ENCODE measurements around the gene S1PR2.
A peak's percentile ranks its signal among the peaks of the same experiment; 100 is the strongest.
"Not testable (repeated sequence)": the region's sequence is repeated elsewhere in the genome, so short reads cannot be mapped to it uniquely, and the experiment has no call there.

The S1PR2 gene

DNA sequence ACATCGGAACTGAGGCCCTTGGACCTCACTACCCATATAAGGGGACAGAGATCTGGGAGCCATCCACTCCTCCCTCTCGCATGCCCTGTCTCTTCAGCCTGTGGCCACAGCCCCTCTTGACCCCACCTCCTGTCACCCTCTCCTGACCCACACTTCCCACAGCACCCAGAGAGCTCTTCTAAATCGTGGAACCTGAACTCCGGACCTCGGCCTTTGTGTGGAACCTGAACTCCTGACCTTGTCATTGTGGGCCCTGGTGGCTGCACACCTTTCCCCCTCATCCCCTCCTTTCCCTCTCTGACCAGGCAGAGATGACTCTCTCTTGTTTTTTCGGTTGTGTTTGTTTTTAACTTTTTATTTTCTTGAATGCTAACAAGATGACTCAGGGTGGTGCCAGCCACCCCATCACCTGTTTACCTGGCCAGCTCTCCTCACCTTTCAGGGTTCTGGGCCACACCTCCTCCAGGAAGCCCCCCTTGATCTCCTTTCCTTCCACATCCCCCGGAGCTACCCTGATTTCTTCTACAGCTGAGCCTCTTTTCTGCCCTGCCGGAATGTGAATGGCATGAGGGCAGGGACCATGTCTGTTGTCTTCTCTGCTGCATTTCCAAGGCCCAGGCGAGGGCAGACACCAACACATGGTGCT lies 26.0 kb upstream of the S1PR2 start:
- no peak for DNase-seq
- in situ Hi-C loops (cut with MboI; ENCODE audit: low pct_unique_long_range_greater_than_20kb, low sequenced_read_pairs) = no loop called here

DNA sequence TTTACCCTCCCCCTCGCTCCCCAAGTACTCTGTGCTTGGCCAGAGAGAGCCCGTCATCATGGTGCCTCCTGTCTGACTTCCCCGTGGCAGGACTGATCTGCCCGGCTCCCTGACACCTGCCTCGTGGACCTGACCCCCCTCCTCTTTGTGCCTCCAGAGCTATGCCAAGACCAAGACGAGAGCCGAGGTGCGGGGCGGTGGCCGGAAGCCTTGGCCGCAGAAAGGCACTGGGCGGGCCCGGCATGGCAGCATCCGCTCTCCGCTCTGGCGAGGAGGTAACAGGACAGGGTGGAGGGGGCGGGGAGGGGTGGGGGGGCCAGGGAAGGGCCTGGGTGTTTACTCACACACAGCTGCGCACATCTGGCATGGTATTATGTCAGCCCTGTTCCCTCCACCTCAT lies 25.4 kb upstream of the S1PR2 start:
- no peak for DNase-seq
- in situ Hi-C loops (cut with MboI; ENCODE audit: low pct_unique_long_range_greater_than_20kb, low sequenced_read_pairs) = no loop called here

DNA sequence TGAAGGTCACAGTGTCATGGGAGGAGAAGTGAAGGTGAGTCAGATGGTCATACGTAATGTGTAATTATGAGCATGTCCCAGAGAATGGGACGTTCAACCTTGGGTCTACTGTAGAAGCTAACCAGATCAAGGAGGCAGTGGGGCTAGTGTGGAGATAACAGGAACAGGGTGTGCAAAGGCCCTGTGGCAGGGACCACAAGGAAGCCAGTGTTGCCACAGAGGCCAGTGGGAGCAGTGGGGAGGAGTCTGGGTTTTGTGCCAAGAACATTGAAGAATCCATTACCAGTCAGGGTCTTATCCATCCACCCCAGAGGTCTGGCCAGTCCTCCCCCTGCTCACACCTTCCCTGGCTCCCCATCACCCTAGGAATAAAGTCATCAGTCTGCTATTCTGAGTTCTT lies 24.2 kb upstream of the S1PR2 start:
- in situ Hi-C loops (cut with MboI; ENCODE audit: low pct_unique_long_range_greater_than_20kb, low sequenced_read_pairs) = no loop called here
- no peak for DNase-seq

DNA sequence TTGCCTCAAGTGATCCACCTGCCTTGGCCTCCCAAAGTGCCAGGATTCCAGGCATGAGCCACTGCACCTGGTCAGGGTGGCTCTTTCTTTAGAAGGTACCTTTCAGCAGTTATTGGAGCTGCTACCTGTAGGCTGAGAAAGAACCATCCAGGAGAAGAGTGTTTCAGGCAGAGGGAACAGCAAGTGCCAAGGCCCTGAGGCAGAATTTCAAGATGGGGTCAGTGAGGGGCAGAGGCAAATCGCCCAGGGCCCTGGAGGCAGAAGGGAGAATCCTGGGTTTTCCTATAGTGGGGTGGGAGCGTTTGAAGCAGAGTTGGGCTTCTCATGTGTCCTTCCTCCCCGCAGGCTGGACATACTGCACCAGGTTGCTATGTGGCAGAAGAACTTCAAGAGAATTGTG lies 23.1 kb upstream of the S1PR2 start:
- in situ Hi-C loops (cut with MboI; ENCODE audit: low pct_unique_long_range_greater_than_20kb, low sequenced_read_pairs) = no loop called here

DNA sequence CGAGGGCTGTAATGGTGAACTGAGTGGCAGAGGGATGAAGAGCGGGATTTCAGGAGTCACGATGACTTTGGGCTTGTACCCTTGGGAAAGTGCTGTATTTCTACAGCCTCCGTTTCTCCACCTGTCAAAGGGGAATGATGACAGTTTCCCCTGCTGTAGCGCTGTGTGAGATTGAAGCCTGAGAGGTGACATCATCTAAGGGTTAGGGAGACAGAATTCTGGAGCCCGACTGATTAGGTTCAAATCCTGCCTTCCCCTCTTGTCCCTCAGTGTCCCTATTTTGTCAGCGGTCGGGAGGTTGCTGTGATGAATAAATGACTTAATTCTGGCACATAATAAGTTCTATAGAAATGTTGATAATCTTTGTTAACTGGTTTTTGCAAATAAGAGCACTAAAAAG lies 21.6 kb upstream of the S1PR2 start:
- DNase-seq = no peak
- in situ Hi-C loops (cut with MboI; ENCODE audit: low pct_unique_long_range_greater_than_20kb, low sequenced_read_pairs) = no loop called here

More for the DNA sequence above, 23.1 kb upstream of the S1PR2 start:
- DNase-seq = no peak

DNA sequence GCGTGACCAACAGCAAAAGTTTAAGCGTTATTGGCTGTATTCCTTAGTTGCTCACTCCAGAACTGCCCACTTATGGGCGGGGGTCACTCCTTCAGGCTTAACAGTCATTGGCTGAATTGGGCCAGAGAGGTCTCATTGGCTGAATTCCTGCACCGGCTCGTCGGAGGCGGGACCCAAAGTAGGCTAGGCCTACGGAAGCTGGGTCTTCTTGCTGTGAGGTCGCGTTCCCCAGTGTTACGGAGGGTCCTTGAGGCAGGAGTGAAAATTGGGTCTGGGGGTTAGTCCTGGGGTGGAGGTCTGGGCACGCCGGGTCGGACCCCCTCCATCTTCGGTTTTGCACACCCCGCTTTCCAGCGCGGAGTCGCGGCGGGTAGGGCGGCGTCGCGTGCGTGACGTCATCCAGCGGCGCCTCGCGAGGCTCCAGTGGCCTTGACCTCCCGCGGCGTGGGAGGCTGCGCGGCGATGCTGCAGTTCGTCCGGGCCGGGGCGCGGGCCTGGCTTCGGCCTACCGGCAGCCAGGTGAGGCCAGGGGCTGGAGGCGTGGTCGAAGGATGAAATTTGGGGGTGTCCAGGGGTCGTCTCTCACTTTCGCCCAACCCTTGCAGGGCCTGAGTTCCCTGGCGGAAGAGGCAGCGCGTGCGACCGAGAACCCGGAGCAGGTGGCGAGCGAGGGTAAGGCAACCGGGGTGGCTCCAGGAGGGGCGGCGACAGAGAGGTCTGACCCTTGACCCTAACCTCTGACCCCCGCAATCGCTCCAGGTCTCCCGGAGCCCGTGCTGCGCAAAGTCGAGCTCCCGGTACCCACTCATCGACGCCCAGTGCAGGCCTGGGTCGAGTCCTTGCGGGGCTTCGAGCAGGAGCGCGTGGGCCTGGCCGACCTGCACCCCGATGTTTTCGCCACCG lies 20.9 kb upstream of the S1PR2 start, which contains the start of gene MRPL4:
Gene MRPL4, plus strand, starts transcription at position 423 of the 903 bp plus-strand sequence. Its CDS starts 40 bp downstream, at position 463.
- in situ Hi-C loops (cut with MboI; ENCODE audit: low pct_unique_long_range_greater_than_20kb, low sequenced_read_pairs) = no loop called here
- DNase-seq = peak; percentile 97

DNA sequence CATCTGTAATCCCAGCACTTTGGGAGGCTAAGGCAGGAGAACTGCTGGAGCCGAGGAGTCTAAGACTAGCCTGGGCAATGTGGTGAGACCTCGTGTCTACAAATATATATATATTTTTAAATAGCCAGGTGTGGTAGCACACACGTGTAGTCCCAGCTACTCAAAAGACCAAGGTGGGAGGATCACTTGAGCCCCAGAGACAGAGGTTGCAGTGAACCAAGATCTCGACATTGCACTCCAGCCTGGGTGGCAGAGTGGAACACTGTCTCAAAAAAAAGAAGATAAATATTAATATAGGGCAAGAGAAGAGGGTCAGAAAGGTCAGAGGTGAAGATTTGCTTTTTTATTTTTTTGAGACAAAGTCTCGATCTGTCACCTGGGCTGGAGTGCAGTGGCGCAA lies 15.4 kb upstream of the S1PR2 start:
- no peak for DNase-seq
- in situ Hi-C loops (cut with MboI; ENCODE audit: low pct_unique_long_range_greater_than_20kb, low sequenced_read_pairs) = no loop called here

DNA sequence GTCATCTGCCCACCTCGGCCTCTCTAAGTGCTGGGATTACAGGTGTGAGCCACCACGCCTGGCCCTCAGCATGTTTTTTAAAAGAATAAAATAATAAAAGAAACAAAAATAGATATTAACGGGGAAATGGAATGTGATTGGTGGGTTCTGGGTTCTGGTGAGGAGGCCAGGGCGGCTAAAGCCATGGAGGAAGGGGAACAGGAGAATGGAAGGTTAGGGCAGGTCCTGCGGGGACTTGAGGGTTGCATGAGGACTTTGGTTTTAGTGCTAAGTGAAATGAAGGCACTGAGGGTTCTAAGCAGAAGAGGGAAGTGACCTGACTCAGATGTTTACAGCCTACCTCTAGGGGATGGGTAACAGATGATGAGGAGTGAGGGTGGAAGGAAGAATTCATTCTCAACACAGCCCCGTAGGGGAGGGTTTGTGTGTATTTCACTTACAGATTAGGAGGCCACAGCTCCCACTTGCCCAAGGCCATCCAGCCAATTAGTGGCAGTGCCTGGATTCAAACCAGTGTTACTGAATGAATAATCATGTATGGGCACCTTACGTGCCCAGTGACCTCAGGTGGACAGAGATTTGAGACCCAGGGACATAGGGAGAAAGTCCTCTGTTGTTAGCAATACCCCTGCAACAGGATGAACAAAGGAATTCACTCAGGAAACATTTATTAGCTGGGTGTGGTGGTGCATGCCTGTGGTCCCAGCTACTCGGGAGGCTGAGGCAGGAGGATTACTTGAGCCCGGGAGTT lies 14.2 kb upstream of the S1PR2 start:
- peak; percentile 27 for DNase-seq
- in situ Hi-C loops (cut with MboI; ENCODE audit: low pct_unique_long_range_greater_than_20kb, low sequenced_read_pairs) = no loop called here

DNA sequence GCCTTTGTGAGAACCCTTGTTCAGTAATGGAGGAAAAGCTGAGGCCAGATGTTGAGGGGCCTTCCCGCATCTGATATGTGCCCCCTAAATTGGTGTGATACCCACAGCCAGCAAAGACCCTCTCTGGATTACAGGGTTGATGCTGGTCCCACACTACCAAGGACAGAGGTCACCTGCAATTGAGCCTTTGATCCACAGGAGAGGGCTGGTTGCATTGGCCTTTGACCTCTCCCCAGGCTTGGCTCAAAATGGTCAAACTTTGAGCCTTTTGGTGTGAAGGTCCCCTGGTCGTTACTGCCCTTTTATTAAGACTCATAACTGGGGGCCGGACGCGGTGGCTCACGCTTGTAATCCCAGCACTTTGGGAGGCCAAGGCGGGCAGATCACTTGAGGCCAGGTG lies 12.5 kb upstream of the S1PR2 start:
- in situ Hi-C loops (cut with MboI; ENCODE audit: low pct_unique_long_range_greater_than_20kb, low sequenced_read_pairs) = no loop called here
- DNase-seq = no peak

DNA sequence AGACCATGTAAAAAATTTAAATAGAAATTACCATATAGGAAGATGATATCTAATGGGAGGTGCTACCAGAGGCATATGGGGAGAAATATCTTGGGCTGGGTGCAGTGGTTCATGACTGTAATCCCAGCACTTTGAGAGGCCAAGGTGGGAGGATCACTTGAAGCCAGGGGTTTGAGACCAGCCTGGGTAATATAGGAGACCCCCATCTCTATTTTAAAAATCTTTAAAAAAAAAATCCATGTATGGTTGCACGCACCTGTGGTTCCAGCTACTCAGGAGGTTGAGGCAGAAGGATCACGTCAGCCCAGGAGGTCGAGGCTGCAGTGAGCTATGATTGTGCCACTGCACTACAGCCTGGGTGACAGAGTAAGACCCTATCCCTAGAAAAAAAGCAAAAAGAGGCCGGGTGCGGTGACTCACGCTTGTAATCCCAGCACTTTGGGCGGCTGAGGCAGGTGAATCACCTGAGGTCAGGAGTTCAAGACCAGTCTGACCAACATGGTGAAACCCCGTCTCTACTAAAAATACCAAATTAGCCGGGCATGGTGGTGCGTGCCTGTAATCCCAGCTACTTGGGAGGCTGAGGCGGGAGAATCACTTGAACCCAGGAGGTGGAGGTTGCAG lies 10.8 kb upstream of the S1PR2 start:
- DNase-seq; in situ Hi-C loops (cut with MboI; ENCODE audit: low pct_unique_long_range_greater_than_20kb, low sequenced_read_pairs): not testable (repeated sequence)

DNA sequence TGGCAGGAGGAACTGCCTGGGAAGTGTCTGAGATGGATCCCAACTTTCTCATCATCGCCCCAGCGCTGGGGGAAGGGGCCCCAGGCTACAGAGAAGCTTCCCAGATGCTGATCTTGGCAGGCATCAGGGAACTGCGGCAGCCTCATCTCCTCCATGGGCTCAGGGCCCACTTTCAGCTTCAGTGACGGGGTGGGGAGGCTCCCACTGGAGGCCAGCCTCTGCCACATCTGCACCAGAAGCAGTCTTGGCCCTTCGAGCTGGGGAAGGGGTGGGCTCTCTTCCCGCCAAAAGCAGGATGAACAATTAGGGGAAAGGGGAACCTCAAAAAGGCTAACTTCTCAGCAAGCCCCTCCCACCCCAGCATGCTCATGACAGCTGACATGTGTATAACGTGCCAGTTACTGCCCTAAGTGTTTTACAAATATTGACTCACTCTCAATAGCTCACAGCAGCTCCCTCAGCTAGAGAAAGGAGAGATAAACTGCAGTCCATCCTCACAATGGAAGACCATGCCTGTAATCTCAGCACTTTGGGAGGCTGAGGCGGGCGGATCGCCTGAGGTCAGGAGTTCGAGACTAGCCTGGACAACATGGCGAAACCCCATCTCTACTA lies 7.1 kb upstream of the S1PR2 start:
- in situ Hi-C loops (cut with MboI; ENCODE audit: low pct_unique_long_range_greater_than_20kb, low sequenced_read_pairs) = no loop called here
- peak; percentile 35 for DNase-seq

DNA sequence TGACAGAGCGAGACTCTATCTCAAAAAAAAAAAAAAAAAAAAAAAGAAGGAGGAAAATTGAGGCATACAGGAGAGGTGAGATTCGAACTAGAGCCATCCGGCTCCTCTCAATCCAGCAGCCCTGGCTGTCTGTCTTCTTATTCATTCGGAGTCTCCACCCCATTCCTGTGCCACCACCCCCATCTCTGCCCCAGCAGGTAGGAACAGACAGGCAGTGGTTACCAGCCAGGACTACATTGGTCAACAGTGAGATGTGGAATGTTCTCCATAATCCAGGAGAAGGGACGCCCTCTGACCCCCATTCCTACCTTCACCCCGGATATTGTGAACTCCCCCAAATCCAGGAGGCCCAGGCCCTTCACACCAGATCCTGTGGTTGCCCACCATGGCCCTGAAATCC lies 6.6 kb upstream of the S1PR2 start:
- no peak for DNase-seq
- in situ Hi-C loops (cut with MboI; ENCODE audit: low pct_unique_long_range_greater_than_20kb, low sequenced_read_pairs) = no loop called here

DNA sequence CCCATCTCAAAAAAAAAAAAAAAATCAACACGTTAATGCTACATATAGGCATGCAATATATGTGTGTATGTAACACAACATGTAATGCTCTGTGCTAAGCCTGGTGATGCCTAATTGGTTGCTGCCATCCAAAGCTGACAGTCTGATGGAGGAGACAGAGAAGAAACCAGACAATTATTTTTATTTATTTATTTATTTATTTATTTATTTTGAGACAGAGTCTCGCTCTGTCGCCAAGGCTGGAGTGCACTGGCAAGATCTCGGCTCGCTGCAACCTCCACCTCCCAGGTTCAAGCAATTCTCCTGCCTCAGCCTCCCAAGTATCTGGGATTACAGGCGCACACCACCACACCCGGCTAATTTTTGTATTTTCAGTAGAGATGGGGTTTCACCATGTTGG lies 4.3 kb upstream of the S1PR2 start:
- DNase-seq; in situ Hi-C loops (cut with MboI; ENCODE audit: low pct_unique_long_range_greater_than_20kb, low sequenced_read_pairs): not testable (repeated sequence)

DNA sequence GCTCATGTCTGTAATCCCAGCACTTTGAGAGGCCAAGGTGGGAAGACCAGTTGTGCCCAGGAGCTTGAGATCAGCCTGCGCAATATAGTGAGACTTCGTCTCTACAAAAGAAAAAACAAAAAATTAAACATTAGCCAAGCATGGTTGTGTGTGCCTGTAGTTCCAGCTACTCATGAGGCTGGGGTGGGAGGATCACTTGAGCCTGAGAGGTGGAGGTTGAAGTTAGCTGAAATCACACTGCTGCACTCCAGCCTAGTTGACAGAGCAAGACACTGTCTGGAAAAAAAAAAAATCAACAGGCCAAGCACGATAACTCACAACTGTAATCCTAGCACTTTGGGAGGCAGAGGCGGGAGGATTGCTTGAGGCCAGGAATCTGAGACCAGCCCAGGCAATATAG lies 3.9 kb upstream of the S1PR2 start:
- DNase-seq = no peak
- in situ Hi-C loops (cut with MboI; ENCODE audit: low pct_unique_long_range_greater_than_20kb, low sequenced_read_pairs) = no loop called here

DNA sequence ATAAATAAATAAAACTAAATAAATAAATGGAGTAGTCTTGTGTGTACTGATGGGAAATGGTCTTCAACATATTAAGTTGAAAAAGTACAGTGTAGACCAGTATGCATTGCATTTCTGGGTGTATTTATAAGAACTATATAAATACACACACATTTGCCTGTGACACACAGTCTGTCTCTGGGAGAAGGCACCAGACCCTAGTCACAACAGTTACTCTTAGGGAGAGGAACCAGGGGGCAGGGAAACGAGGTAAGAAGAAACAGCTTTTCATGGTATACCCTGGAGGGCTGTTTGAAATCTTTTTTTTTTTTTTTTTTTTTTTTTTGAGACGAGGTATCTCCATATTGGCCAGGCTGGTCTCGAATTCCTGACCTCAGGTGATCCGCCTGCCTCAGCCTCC lies 2.8 kb upstream of the S1PR2 start:
- in situ Hi-C loops (cut with MboI; ENCODE audit: low pct_unique_long_range_greater_than_20kb, low sequenced_read_pairs) = no loop called here
- no peak for DNase-seq

DNA sequence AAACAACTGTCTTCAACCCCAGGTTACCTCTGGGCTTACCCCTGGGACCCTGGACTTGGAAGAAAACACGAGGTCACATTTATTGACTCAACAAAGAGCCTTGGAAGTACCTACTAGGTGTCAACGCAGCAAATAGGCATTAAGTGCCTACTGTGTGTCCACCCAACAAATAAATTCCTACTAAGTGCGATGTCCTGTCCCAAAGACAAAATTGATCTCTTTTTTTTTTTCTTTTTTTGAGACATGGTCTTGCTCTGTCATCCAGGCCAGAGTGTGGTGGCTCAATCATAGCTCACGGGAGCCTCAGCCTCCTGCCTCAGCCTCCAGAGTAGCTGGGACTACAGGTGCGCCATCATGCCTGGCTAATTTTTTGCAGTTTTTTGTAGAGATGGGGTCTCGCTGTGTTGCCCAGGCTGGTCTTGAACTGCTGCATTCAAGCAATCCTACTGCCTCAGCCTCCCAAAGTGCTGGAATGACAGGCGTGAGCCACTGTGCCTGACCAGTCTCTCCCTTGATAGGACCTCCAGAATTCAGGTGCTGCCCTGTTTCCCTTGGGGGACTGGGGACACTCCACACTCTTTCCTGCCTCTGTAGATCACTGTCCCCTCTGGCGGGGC lies 589 bp upstream of the S1PR2 start:
- in situ Hi-C loops (cut with MboI; ENCODE audit: low pct_unique_long_range_greater_than_20kb, low sequenced_read_pairs) = no loop called here

DNA sequence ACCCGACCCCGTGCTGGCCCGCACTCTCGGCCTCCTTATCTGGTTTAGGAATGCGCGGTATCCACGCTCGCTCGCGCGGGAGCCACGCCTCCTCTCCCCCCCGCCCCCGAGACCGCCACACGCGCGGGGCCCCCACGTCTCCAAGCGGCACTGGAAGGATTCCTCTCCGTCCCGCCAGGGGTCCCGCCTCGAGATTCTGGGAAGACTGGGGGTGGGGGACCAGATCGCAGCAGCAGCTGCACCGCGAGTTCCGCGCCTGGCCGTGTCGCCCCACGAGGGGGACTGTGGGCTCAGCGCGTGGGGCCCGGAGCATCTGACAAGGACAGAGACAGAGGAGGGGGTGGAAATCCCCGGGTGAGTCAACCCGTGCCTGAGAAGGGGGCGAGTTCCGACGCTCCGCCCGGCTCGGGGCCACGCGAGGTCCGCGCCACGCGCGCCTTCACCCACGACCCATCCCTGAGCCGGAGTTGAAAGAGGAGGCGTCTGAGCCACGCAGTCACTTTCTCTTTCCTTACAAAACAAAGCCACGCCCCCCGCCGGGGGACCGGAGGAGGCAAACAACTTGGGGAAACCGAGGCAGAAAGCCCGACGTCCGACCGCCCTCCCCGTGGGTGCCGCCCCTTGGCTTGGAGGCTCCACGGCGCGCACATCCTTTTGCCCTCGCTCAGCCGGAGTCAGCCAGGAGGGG lies 814 bp downstream of the S1PR2 start:
- in situ Hi-C loops (cut with MboI; ENCODE audit: low pct_unique_long_range_greater_than_20kb, low sequenced_read_pairs) = no loop called here
- no peak for DNase-seq

More for the DNA sequence above, 589 bp upstream of the S1PR2 start:
- DNase-seq = no peak

DNA sequence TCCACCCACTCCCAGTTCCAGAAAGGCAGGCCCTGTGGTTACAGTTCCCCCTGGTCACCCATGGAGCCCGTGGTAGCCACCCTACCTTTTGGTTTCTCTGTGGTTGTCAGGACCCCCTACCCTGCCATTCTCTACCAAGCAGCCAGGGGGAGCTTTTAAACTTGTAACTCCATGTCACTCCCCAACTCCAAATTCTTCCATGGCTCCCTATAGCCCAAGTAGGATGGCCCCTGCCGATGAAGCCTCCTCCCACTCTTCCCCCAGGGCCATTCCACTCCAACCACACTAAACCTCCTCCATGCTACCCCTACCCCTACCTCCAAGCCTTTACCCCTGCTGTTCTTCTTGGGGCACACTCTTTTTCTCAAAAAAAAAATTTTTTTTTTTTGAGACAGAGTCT lies 2.2 kb downstream of the S1PR2 start:
- in situ Hi-C loops (cut with MboI; ENCODE audit: low pct_unique_long_range_greater_than_20kb, low sequenced_read_pairs) = no loop called here

More for the DNA sequence above, 2.2 kb downstream of the S1PR2 start:
- DNase-seq = peak; percentile 61
